Fibroblast of skin of left biceps (primary cell): Measurements from ENCODE around the gene OBSCN.

Source experiments
- DNase-seq, 2 experiments: peaks; one replicate each; pipeline ENCODE4 v3.0.0-alpha.2; 2013; ENCODE audit warnings: low read depth in 2 of 2

Gene OBSCN

DNA sequence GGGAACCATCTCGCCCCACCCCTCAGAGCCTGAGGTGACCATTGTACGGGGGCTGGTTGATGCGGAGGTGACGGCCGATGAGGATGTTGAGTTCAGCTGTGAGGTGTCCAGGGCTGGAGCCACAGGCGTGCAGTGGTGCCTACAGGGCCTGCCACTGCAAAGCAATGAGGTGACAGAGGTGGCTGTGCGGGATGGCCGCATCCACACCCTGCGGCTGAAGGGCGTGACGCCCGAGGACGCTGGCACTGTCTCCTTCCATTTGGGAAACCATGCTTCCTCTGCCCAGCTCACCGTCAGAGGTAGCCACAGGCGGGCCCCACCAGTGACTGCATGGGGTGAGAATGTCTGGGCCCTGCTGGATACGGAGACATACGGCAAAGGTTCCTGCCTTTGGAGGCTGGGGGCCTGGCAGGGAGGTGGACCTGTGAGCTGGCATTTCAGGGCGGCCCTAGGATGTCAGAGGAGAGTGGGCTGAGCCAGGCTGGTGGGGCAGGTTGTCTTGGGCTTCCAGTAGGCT lies 100.3 kb downstream of the OBSCN start:
- DNase-seq: no peak

DNA sequence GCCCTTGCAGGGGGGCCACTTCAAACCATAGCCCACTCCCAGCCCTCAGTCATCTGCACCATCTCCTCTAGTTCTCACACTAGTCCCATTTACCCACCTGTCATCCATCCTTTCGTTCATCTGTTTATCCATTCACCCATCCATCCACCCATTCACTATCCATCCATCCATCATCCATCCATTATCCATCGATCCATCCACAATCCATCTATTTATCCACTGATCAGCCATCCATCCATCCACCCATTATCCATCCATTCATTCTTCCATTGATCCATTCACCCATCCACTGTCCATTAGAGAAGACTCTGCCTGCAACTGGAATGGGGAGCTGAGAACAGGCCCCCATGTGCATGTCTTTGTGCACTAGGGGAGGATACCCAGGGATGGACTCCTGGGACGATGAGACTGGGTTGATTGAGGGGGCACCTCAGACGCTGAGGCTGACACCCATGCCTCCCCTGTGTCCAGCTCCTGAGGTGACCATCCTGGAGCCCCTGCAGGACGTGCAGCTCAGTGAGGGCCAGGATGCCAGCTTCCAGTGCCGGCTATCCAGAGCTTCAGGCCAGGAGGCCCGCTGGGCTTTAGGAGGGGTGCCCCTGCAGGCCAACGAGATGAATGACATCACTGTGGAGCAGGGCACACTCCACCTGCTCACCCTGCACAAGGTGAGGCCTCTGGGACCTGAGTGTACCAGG lies 100.9 kb downstream of the OBSCN start:
- DNase-seq: no peak

DNA sequence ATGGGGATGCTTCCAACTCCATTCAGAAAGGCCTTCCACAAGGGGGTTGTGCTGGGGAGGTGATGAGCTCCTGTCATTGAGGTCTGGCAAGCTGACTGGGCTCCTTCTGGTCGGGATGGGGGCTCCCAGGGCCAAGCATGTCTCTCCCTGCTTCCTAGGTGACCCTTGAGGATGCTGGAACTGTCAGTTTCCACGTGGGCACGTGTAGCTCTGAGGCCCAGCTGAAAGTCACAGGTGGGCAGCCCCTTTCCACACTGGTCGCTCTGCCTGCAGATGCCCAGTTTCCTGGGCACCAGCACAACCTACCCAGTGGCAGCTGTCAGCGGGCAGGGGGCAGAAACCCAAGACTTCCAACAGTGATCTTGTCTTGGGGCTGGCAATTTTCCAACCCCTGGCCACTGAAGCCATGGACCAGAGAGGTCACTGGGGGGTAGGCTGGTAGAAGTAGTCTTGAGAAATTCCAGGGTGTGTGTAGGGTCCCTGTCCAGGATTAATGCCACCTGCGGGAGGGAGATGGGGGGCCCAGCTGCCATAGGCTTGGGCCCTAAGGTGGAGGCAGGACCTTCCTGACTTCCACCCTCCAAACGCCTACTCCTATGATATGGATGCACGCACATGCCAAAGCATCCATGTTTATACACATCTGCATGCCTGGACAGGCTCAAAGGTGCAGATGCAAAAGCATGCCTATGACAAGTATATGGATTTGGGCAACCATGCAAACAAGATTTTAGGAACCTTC lies 101.7 kb downstream of the OBSCN start:
- no peak for DNase-seq

DNA sequence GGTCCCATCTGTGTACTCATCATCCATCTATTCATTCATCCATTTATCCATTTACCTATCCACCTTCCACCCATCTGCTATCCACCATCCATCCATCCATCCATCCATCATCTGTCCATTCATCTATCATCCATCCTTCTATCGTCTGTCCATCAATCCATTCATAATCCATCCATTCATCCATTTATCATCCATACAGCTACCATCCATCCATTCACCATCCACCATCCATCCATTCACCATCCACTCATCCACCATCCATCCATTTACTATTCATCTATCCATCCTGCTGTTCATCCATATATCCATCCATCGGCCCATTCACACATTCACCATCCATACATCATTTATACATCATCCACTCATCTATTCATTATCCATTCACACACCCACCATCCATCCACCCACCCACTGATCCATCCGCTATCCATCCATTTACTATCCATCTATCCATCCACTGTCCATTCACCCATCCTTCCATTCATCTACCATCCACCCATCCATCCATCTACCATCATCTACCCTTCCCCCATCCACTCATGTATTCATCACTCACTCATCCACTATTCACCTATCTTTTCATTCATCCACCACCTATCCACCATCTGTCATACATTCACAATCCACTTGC lies 102.4 kb downstream of the OBSCN start:
- DNase-seq: no peak

DNA sequence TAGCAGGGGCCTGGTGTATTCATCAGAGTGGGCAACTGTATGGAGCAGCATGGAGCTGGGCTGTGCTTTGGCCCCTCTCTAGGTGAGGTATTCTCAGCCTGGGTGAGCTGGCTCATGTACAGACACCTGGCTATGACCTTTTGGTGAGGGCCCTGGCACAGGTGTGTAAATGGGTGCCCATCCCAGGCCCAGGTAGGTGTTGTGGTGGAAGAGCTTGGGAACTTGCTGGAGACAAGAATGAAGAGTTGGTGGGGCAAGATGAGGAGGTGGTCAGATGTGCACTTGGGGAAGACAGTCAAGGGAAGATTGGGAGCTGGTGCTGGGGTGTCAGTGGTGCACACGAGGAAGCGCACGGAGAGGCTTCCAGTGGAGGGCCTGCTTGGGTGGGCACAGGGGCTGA lies 103.2 kb downstream of the OBSCN start:
- DNase-seq: no peak

GRCh38 chr1:228312136-228312764 lies 104.4 kb downstream of the OBSCN start:
- DNase-seq: no peak

DNA sequence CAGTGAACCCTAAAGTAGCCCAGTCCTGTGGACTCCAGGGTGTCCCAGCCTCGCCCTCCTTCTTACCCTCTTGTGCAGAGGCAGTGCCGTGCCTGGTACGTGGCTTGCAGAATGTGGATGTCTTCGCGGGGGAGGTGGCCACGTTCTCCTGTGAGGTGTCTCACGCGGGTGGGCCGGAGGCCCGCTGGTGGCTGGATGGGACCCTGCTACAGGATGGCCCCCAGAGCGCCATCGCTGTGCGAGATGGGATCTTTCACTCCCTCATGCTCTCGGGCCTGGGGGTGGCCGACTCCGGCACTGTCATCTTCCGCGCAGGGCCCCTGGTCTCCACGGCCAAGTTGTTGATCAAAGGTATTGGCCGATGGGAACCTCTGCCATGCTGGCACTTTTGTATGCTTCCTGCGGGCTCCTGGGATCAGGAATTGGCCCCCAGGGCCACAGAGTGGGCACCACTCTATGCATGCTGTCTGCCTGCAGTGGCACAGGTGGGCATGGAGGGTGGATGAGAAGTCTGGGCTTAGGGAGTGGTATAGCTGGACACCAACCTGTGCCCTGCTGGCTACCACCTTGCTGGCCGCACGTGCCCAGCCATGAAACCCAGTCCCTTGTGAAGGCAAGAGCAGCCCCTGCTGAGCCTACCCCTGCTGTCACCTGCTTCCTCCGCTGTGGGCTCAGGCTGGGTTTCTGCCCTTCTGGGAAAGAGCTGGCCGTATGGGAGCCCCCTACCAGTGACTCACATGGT lies 105.9 kb downstream of the OBSCN start:
- no peak for DNase-seq

DNA sequence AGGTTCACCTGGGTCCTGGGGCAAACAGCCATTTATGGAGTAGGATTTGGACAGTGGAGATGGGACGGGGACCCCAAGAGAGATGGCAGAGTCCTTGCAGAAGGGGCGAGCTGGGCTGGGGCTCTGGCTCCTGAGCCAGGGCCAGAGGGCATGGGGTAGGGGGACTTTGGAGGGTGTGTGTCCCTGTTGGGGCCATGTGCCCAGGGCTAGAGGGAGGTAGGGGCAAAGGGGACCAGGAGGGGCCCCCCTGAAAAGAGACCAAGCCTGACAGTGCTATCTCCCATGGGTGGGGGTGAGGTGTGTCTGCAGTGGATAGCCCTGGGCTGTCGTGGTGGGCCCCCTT lies 106.4 kb downstream of the OBSCN start:
- DNase-seq: no peak

- no peak for DNase-seq
Measured at GRCh38 chr1:228314658-228315483, 107.0 kb downstream of the OBSCN start.

DNA sequence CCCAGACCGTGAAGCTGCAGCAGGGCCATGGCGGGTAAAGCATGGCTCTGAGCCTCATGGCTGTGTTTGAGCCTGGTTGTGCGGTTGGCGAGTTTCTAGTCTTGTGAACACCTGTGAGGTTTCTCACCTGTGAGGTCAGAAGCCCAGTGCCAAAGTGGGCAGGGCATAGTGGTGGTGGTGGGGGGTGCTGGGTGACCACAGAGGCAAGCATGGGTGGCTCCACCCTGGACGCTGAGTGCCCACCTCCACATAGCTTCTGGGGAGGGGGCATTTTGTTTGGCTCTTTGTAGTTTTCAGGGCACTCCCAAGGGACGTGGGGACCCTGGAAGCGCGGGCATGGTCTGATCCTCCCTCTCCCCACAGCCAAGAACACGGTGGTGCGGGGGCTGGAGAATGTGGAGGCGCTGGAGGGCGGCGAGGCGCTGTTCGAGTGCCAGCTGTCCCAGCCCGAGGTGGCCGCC lies 107.7 kb downstream of the OBSCN start:
- DNase-seq: no peak

DNA sequence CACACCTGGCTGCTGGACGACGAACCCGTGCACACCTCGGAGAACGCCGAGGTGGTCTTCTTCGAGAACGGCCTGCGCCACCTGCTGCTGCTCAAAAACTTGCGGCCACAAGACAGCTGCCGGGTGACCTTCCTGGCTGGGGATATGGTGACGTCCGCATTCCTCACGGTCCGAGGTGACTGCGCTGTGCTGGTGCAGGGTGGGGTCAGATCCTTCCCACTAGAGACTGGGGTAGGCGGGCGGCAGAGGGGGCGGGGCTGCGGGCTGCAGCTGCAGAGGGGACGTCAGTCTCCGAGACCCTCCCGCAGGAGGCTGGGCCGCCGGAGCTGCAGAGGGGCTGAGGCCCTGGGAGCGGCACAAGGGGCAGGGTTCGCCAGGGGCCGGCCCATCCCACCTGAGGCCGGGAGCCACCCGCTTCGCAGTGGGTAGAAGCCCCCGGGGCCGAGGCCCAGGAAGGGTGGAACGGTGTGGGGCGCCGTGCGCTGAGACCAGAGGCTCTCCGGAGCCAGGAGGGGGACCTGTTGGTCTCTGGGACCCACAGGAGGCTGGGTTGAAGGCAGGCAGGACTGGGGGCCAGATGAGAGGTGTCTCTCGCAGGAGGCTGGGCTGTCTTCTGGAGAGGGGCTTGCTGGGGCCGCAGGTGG lies 108.2 kb downstream of the OBSCN start:
- DNase-seq: no peak

DNA sequence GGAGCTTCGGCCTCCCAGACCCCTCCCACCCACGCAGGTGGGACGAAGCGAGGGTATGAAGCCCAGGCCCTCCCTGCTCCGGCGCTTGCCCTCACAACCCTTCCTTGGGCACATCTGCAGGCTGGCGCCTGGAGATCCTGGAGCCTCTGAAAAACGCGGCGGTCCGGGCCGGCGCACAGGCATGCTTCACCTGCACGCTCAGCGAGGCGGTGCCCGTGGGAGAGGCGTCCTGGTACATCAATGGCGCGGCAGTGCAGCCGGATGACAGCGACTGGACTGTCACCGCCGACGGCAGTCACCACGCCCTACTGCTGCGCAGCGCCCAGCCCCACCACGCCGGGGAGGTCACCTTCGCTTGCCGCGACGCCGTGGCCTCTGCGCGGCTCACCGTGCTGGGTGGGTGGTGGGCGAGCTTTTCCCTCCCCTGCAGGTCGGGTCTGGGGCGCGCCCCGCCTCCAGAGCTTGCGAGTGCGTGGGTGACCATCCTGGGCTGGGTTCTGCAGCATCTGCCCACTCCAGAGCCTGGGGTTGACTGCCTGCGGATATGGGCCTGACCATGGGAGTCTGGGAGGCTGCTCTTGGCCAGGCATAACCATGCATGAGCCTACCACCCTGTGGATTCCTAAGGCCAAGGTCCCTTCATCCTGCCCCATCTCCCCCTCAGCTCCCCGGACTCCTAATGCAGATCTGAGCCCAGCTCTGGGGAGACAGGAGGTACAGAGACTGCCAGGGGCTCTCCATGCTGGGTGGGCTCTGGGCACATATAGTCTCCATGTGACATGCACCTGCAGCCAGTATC lies 108.9 kb downstream of the OBSCN start:
- DNase-seq: no peak

DNA sequence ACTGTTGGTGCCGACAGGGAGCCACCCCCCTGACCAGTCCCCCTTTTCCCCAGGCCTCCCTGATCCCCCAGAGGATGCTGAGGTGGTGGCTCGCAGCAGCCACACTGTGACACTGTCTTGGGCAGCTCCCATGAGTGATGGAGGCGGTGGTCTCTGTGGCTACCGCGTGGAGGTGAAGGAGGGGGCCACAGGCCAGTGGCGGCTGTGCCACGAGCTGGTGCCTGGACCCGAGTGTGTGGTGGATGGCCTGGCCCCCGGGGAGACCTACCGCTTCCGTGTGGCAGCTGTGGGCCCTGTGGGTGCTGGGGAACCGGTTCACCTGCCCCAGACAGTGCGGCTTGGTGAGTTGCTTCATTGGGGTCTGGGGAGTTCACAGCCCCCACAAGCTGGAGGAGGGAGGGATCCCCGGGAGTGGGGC lies 109.6 kb downstream of the OBSCN start:
- DNase-seq: no peak

DNA sequence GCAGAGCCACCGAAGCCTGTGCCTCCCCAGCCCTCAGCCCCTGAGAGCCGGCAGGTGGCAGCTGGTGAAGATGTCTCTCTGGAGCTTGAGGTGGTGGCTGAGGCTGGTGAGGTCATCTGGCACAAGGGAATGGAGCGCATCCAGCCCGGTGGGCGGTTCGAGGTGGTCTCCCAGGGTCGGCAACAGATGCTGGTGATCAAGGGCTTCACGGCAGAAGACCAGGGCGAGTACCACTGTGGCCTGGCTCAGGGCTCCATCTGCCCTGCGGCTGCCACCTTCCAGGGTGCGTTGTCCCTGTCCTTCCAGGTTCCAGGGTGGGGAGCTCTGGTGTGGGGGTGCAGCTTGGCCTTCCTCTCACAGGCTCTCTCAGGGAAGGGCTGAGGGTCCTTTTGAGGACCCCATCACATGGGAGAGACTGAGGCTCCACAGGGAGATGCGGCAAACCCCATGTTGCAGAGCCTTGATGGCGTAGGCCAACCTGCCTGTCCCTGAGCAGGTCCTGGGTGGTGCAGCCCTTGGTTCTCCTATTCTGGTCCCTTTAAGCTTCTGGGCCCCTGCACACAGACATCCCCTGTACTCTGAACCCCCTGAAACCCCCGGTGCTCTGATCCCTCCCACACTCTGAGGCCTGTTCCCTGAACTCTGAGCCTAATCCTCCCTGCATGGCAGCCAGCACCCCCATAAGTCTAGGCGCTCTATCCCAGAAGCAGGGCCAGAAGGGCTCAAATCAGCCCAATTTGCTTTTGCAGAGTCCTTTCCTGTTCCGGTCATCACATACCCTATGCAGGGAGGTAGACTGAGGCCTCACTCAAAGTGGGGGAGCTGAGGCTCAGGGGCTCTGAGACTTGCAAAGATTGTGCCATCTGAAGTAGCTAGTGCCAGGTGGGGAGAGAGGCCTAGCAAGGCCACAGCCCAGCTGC lies 110.3 kb downstream of the OBSCN start:
- DNase-seq: no peak

GRCh38 chr1:228318823-228319241 lies 111.0 kb downstream of the OBSCN start:
- DNase-seq: no peak

- DNase-seq: no peak
Measured at GRCh38 chr1:228319352-228320088, 111.7 kb downstream of the OBSCN start.

- no peak for DNase-seq
Measured at GRCh38 chr1:228320394-228320793, 112.5 kb downstream of the OBSCN start.

DNA sequence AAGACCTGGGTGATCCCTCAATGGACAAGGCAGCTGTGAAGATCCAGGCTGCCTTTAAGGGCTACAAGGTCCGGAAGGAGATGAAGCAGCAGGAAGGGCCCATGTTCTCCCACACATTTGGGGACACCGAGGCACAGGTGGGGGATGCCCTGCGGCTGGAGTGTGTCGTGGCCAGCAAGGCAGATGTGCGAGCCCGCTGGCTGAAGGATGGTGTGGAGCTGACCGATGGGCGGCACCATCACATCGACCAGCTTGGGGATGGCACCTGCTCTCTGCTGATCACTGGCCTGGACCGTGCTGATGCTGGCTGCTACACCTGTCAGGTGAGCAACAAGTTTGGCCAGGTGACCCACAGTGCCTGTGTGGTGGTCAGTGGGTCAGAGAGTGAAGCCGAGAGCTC lies 113.6 kb downstream of the OBSCN start:
- DNase-seq: no peak
